ENCODE measurements around the gene BCL6.

- TF ChIP-seq FOXM1 (IDR thresholded peaks at IDR 0.05; ENCODE audit: borderline replicate concordance), result no peak
- no peak for TF ChIP-seq FOXK2 (IDR thresholded peaks at IDR 0.05)
- TF ChIP-seq ZNF384 (IDR thresholded peaks at IDR 0.05), result no peak
- no peak for TF ChIP-seq ARNT (IDR thresholded peaks at IDR 0.05)
- TF ChIP-seq SP1 (IDR thresholded peaks at IDR 0.05), result no peak
- TF ChIP-seq PKNOX1 (IDR thresholded peaks at IDR 0.05), result no peak
- no peak for TF ChIP-seq BHLHE40 (IDR thresholded peaks at IDR 0.05; ENCODE audit: borderline replicate concordance)
- TF ChIP-seq ELF4 (IDR thresholded peaks at IDR 0.05), result no peak
- no peak for TF ChIP-seq TARDBP (IDR thresholded peaks at IDR 0.05)
- TF ChIP-seq HDGF (IDR thresholded peaks at IDR 0.05; ENCODE audit: borderline replicate concordance), result no peak
- no peak for TF ChIP-seq SUZ12 (IDR thresholded peaks at IDR 0.05)
- no peak for TF ChIP-seq FOXA1 (IDR thresholded peaks at IDR 0.05)
- no peak for TF ChIP-seq NFRKB (IDR thresholded peaks at IDR 0.05)
- TF ChIP-seq L3MBTL2 (conservative IDR thresholded peaks at IDR 0.05), result no peak
Observed at GRCh38 chr3:187735837-187736236, 9.4 kb downstream of the BCL6 start.
